NCI-H2196 (cell line): ENCODE results near the gene ZNF813.
"Not testable (repeated sequence)": the region's sequence is repeated elsewhere in the genome, so short reads cannot be mapped to it uniquely, and the experiment has no call there.

Source experiments
- DNase-seq: peaks from one replicate; lab custom pipeline; 2025; ENCODE audit not compliant: unreplicated experiment; lab: John Stamatoyannopoulos, UW

ZNF813 gene

GRCh38 chr19:53475470-53475869, 7.9 kb downstream of the ZNF813 start:
- DNase-seq = not testable (repeated sequence)

- not testable (repeated sequence) for DNase-seq
These were observed 16.2 kb downstream of the ZNF813 start for GRCh38 chr19:53483751-53484150.

- no peak for DNase-seq
These were observed 17.8 kb downstream of the ZNF813 start for GRCh38 chr19:53485046-53486004.

- no peak for DNase-seq
These were observed 24.6 kb downstream of the ZNF813 start for GRCh38 chr19:53492153-53492552.

- not testable (repeated sequence) for DNase-seq
These were observed 29.9 kb downstream of the ZNF813 start for GRCh38 chr19:53497311-53498023.

GRCh38 chr19:53498024-53498395, 30.5 kb downstream of the ZNF813 start:
- DNase-seq = not testable (repeated sequence)

- not testable (repeated sequence) for DNase-seq
These were observed 35.6 kb downstream of the ZNF813 start for GRCh38 chr19:53503151-53503550.

GRCh38 chr19:53503671-53504364, 36.3 kb downstream of the ZNF813 start:
- DNase-seq = not testable (repeated sequence)

GRCh38 chr19:53504365-53504703, 36.8 kb downstream of the ZNF813 start:
- DNase-seq = not testable (repeated sequence)

GRCh38 chr19:53504885-53505284, 37.4 kb downstream of the ZNF813 start:
- no peak for DNase-seq

- DNase-seq = no peak
These were observed 39.2 kb downstream of the ZNF813 start for GRCh38 chr19:53506728-53507127.

GRCh38 chr19:53507523-53508442, 40.2 kb downstream of the ZNF813 start:
- no peak for DNase-seq

GRCh38 chr19:53509443-53509842, 41.9 kb downstream of the ZNF813 start:
- no peak for DNase-seq

- DNase-seq = no peak
These were observed 42.3 kb downstream of the ZNF813 start for GRCh38 chr19:53509845-53510244.

- no peak for DNase-seq
These were observed 43.8 kb downstream of the ZNF813 start for GRCh38 chr19:53511357-53511756.

GRCh38 chr19:53511933-53512374, 44.4 kb downstream of the ZNF813 start:
- DNase-seq = peak; percentile 12

- DNase-seq = not testable (repeated sequence)
These were observed 47.5 kb downstream of the ZNF813 start for GRCh38 chr19:53515047-53515446.

GRCh38 chr19:53517114-53517741, 49.7 kb downstream of the ZNF813 start:
- no peak for DNase-seq

GRCh38 chr19:53518121-53518520, 50.6 kb downstream of the ZNF813 start:
- no peak for DNase-seq

- no peak for DNase-seq
These were observed 51.2 kb downstream of the ZNF813 start for GRCh38 chr19:53518716-53519115.
